Colon (tissue), 2 donors: Measurements from ENCODE around the gene GUCY2C.

Experiments
- FAIRE-seq: peaks from 2 replicates; lab custom pipeline; 2012; peaks lifted over from hg19 to GRCh38; lab: Jason Lieb, UNC
- donor health status: control.
- donor health status: control.

Gene GUCY2C

GRCh38 chr12:14681625-14682024, 14.8 kb downstream of the GUCY2C start:
- FAIRE-seq, result no peak

DNA sequence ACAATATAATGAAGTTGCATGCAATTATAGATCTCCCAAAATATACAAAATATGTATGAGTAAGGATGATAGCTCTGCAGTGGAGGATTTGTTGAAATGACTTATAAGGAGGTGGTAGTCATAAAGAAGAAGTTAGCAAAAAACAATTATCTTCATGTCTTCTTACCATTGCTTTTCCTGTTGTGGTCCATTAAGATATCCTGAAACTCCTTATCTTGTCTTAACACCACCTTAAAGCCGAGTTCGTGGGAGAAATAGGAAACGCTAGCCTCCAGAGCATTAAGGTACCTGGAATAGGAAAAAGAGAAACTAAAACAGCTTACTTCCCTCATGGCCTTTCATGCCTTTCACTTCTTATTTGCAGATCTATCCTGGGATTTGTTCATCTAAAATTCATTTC, 15.2 kb downstream of the GUCY2C start:
- no peak for FAIRE-seq

DNA sequence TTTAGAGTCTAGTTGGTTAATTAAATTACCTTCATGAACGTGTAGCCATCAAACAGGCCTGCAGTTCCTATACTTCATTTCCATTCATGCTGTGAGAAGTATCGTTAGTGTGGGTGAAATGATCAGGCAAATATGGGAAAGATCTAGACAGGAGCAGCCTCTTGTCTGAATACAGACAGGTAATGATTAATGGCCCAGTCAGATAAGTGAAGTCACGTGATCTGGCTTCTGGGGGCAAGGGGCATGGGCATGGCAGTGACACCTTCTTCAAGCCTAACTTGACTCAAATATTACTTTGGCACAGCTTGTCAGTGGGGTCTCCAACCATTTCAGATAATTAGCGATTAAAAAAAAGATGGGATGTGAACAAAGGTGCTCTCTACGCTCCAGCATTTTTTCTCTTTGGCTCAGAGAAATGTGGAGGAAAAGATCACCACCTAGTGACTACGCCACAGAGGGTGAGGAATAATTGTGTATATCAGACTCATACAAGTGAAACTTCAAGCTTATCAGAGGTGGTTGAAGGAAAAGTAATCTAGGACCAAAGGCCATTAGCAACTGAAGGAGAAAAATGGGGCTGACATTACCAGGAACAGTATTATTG, 17.8 kb downstream of the GUCY2C start:
- no peak for FAIRE-seq

GRCh38 chr12:14668591-14668990, 27.8 kb downstream of the GUCY2C start:
- no peak for FAIRE-seq

GRCh38 chr12:14665354-14666348, 30.7 kb downstream of the GUCY2C start:
- no peak for FAIRE-seq

- peak; percentile 28 for FAIRE-seq
Observed at GRCh38 chr12:14664434-14665023, 31.9 kb downstream of the GUCY2C start.

DNA sequence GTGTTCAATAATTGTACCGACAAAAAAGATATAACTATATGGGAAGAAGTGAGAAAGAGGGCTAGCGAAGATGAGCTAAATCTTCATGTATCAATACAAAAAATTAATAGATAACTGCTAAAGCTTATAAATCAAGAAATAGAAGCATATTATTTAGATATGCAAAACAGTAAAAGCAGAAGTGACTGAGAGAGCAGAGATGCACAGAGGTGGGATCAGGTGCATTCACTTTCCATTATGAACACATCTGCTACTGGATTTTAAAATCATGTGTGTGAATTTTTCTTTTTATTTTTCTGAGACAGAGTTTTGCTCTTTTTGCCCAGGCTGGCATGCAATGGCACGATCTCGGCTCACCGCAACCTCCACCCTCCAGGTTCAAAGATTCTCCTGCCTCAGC, 33.4 kb downstream of the GUCY2C start:
- no peak for FAIRE-seq

GRCh38 chr12:14656846-14657245, 39.6 kb downstream of the GUCY2C start:
- FAIRE-seq, result no peak

GRCh38 chr12:14655284-14655683, 41.1 kb downstream of the GUCY2C start:
- FAIRE-seq, result no peak

DNA sequence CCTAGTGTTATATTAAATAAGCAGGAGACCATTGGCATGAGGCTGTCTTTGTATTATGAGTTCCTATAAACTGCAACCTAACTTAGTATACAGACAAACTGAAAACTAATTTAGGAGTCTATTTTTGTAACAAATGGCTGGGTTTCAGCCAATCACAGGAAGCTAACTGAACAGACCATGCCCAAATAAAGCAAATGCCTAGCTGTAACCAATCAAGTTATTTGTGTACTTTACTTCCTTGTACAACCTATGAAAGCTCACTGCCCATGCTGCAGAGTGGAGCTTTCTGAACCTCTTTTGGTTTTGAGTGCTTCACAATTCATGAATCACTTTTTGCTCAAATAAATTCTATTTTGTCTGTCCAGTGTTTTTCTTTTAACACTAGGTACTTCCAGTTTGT, 41.6 kb downstream of the GUCY2C start:
- FAIRE-seq, result no peak

GRCh38 chr12:14654416-14654815, 42.0 kb downstream of the GUCY2C start:
- FAIRE-seq, result no peak

DNA sequence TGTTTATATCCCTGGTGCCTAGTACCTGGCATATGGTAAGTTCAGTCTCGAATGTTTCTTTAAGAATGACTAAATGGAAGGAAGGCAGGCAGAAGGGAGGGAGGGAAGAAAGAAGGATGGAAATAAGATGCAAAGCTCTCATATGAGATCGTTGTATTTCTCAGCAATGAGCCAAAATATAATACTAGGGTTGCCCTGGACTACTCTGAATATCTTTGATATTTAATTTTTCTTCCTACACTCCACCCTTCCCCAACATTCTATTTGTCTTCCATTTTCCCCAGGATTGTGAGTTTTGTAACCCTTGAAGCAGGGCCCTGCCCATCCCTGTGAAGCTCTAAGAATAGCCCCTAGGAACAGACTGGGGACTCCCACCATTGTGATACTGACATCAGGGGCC, 43.9 kb downstream of the GUCY2C start:
- no peak for FAIRE-seq

DNA sequence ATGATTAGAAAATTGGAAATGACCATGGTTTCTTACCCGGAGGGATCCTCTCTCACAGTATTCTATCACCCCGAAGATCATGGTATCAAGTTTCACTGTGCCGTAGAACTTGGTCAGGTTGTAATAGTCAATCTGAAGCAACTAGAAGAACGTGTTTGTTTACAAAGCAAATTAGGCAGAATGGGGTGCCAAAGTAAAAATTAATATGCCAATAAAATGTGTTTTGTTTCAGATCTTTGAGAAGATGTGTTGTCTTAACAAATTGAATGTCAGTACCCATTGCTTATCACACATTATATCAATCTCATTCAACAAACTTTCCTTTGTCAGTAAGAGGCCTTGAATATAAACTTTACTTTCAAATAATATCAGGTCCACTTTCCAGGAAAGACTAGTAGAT, 45.0 kb downstream of the GUCY2C start:
- no peak for FAIRE-seq

- FAIRE-seq, result no peak
Observed at GRCh38 chr12:14650789-14651188, 45.6 kb downstream of the GUCY2C start.

GRCh38 chr12:14647028-14647750, 49.2 kb downstream of the GUCY2C start:
- FAIRE-seq, result no peak

GRCh38 chr12:14643251-14643650, 53.1 kb downstream of the GUCY2C start:
- FAIRE-seq, result no peak

- FAIRE-seq, result no peak
Observed at GRCh38 chr12:14638066-14638465, 58.3 kb downstream of the GUCY2C start.

- FAIRE-seq, result no peak
Observed at GRCh38 chr12:14635776-14636175, 60.6 kb downstream of the GUCY2C start.

DNA sequence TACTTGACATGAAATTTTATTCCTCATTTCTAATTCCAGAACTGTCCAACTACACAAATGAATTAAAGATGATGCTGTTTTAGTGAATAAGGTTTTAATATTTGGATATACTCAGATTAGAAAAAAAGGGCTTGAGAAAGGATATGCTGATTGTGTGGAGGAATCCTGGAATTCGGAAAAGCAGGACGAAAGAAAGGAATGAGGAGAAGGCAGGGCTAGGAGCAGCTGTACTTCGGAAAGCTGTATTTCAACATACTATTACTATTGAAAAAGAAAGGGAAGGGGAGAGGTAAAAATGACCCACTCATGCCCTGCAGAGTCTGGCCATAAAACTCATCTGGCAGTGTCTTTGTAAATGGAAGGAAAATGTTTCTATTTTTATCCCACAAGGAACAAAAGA, 65.6 kb downstream of the GUCY2C start:
- no peak for FAIRE-seq

DNA sequence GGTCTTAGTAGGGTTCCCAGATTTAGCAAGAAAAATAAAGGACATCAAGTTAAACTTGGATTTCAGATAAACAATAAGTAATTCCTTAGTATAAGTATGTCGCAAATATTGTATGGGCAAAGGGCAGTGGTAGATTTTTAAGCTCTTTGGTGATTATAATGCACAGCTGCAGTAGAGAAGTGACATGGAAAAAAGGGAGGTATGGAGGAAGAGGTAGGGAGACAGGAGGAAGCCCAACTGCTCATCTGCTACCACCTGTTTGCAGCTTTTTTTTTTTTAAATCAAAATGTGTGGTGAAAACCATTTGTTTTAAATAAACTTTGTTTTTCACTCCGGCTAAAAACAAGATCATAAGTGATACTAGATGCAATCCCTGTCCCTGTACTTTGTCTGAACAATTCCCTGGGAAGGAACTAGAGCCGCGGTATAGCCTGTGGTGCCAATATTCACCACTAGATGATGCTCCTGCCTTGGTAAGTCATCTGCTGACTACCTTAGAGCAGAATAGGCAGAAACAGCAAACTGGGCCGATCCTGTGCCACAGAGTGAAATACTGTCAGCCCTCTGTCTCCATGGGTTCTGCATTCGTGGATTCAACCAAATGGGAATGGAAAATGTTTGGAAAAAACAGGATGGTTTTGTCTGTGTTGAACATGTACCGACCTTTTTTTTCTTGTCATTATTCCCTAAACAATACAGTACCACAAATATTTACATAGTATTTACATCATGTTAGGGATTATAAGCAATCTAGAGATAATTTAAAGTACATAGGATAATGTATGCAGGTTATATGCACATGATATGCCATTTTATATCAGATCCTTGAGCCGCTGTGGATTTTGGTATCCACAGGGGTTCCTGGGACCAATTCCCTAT, 66.3 kb downstream of the GUCY2C start:
- FAIRE-seq, result no peak

DNA sequence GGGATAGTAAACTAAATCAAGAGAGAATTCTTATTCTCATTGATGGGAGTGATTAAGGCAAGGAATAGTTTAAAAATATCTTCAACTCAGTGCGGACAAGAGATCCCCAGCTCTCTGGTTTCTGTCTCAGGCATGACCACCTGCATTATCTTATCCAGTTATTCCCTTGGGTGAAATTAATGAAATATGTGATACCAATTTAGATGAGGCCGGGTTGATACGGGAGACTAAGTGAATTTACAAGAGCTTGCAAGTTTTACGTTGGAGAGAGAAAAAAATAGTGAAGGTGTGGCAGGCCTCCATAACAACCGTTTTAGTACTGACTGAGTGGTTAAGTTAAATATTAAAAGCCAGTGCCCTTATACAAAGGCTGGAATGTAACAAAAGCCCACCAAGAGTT, 67.6 kb downstream of the GUCY2C start:
- no peak for FAIRE-seq
